CD8-positive, alpha-beta memory T cell (primary cell): ENCODE measurements around the gene AEBP1. TPM values are rescaled to one million over a fixed set of nuclear protein-coding genes. Genes with fewer than 3 reads are reported as not detected.
A peak's percentile ranks its signal among the peaks of the same experiment; 100 is the strongest.

Source experiments
- CTCF ChIA-PET: fragments of 350-600 bp; sonication (Branson Sonifier 250); formaldehyde crosslinking; loops from one replicate; lab custom pipeline; 2021; ENCODE audit warnings: antibody characterized with exemption; lab: Charles Lee
- POLR2A ChIA-PET: fragments of 350-600 bp; sonication (Branson Sonifier 250); formaldehyde crosslinking; loops from one replicate; lab custom pipeline; 2021; ENCODE audit warnings: antibody characterized with exemption; lab: Charles Lee
- DNase-seq, 5 donors: peaks; one replicate each; pipeline versions ENCODE4 v3.0.0 to v3.0.0-alpha.2; 2020 to 2022; ENCODE audit warnings: mixed read lengths in 1 of 5
- H3K27ac ChIP-seq: one replicate; pipeline ENCODE4 v1.7.0; 2013; ENCODE audit warnings: low read depth, mild to moderate bottlenecking, low read length, moderate library complexity
- H3K27me3 ChIP-seq: 2 replicates; pipeline ENCODE4 v1.7.0; 2013; ENCODE audit warnings: low read length, mild to moderate bottlenecking; ENCODE audit not compliant: insufficient read depth, poor library complexity, severe bottlenecking
- H3K36me3 ChIP-seq: 2 replicates; pipeline ENCODE4 v1.7.0; 2013; ENCODE audit warnings: mild to moderate bottlenecking, low read length, moderate library complexity; ENCODE audit not compliant: insufficient read depth
- H3K4me1 ChIP-seq: 2 replicates; pipeline ENCODE4 v1.7.0; 2013; ENCODE audit warnings: mild to moderate bottlenecking, low read length, moderate library complexity; ENCODE audit not compliant: insufficient read depth
- H3K4me3 ChIP-seq: 2 replicates; pipeline ENCODE4 v1.7.0; 2013; ENCODE audit warnings: mild to moderate bottlenecking, low read length
- H3K9me3 ChIP-seq: 2 replicates; pipeline ENCODE4 v1.7.0; 2013; ENCODE audit warnings: mild to moderate bottlenecking, low read length
- H3K27ac Mint-ChIP-seq, 8 donors: one replicate each; pipeline ENCODE4 v1.8.0; 2020 to 2021; ENCODE audit warnings: mixed read lengths in 8 of 8, mild to moderate bottlenecking in 6 of 8, inconsistent platforms in 3 of 8, moderate library complexity in 3 of 8
- H3K27me3 Mint-ChIP-seq, 2 donors: one replicate each; pipeline ENCODE4 v1.8.0; 2020 to 2021; ENCODE audit warnings: mixed read lengths in 2 of 2, mild to moderate bottlenecking in 1 of 2, moderate library complexity in 1 of 2
- H3K36me3 Mint-ChIP-seq, 3 donors: one replicate each; pipeline ENCODE4 v1.8.0; 2020 to 2021; ENCODE audit warnings: mixed read lengths in 3 of 3, inconsistent platforms in 1 of 3, mild to moderate bottlenecking in 1 of 3
- H3K4me1 Mint-ChIP-seq, 3 donors: one replicate each; pipeline ENCODE4 v1.8.0; 2020 to 2021; ENCODE audit warnings: mixed read lengths in 3 of 3, inconsistent platforms in 1 of 3, mild to moderate bottlenecking in 1 of 3
- H3K4me3 Mint-ChIP-seq, 7 donors: one replicate each; pipeline ENCODE4 v1.8.0; 2020 to 2021; ENCODE audit warnings: mixed read lengths in 7 of 7, mild to moderate bottlenecking in 6 of 7, moderate library complexity in 4 of 7, inconsistent platforms in 2 of 7
- H3K9me3 Mint-ChIP-seq, 5 donors: one replicate each; pipeline ENCODE4 v1.8.0; 2020 to 2022; ENCODE audit warnings: mixed read lengths in 5 of 5, mild to moderate bottlenecking in 3 of 5, moderate library complexity in 2 of 5, inconsistent platforms in 1 of 5
- polyA plus RNA-seq: library from polyadenylated mRNA; unstranded; fragments of 300-500 nt; fragmentation: Illumina TruSeq; gene quantifications from one replicate; pipeline ENCODE4 v1.2.3, GENCODE V29; 2021
- total RNA-seq, 2 experiments: library from RNA; stranded (reverse); gene quantifications; one replicate each; pipeline ENCODE4 v1.2.3, GENCODE V29; 2021

The AEBP1 gene
- total and polyA plus RNA-seq, 3 experiments from 2014 or later, result 1.6 to 8.9 (median 8.4) TPM

GRCh38 chr7:44071726-44072363 is 32.3 kb upstream of the AEBP1 start:
- Mint-ChIP-seq H3K9me3 (no peaks in the 10 kb centered on the region), H3K27ac (peak overlapping the region; percentile 54 to 89 (median 72)), H3K36me3 (peaks cover 0 to 52% (median 1%) of the 10 kb centered on the region in 3 donors), H3K4me1 (peaks cover 14 to 22% (median 18%) of the 10 kb centered on the region in 3 donors), H3K27me3 (no peaks in the 10 kb centered on the region), H3K4me3 (no peak overlapping the region)
- Histone ChIP-seq H3K9me3 (no peaks in the 10 kb centered on the region), H3K27ac (no peak overlapping the region), H3K4me3 (no peak overlapping the region), H3K4me1 (peaks cover 3% of the 10 kb centered on the region), H3K27me3 (no peaks in the 10 kb centered on the region), H3K36me3 (peaks cover 16% of the 10 kb centered on the region)
- DNase-seq, result peak in 1 of 5 donors; percentile 8
- ChIA-PET POLR2A (interaction anchor here (1.0 kb wide), 1 partner anchor 9 kb away, joined by 5 read pairs; no protein-coding TSS in a partner anchor), CTCF (interaction anchor here (1.0 kb wide), 1 partner anchor 22 kb away, joined by 3 read pairs; no protein-coding TSS in a partner anchor)

DNA sequence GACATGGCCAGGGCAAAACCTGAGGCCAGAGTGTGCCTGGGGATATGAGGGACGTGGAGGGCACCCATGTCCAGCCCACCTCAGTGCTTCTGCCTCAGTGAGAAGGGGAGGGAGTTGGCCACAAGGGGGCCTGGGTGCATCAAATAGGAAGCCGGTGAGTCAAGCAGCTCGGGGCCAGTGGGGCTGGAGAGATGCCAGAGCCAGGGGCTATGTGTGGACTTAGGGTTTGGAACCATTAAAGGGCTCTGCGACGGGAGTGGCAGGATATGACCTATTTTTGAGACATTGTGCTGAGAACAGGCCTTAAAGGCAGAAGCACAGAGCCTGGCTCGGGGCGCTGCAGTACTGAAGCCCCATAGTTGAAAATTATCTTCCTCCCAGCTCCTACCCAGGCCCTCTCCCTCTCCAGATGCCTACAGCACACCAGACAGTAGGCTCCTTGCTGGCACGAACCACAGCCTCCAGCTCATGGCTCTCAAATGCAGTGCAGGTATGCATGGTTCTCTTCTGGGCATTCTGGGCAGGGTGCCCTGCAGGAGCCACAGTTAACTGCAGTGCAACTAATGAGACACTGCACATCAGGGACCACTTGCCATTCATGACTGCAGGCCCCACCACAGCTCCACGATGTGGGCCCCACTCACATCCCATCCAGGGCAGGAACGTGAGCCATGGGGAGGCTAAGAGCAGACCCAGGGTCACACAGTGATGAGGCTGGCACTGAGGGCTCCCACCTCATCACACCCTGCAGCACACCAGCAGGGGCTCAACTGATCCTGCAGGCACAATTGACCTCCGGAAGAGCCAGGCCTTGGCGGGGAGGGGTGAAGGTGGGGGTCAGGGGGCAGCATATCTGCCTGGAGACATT is 31.5 kb upstream of the AEBP1 start:
- H3K4me1 ChIP-seq, result no peaks in the 10 kb centered on the region
- no peak overlapping the region for H3K4me3 ChIP-seq
- H3K9me3 ChIP-seq, result no peaks in the 10 kb centered on the region
- Mint-ChIP-seq H3K4me1 (peaks cover 13 to 21% (median 18%) of the 10 kb centered on the region in 3 donors), H3K36me3 (peaks cover 0 to 59% (median 2%) of the 10 kb centered on the region in 3 donors), H3K4me3 (no peak overlapping the region), H3K9me3 (no peaks in the 10 kb centered on the region), H3K27ac (peak overlapping the region; percentile 56 to 89 (median 79)), H3K27me3 (no peaks in the 10 kb centered on the region)
- no peak overlapping the region for H3K27ac ChIP-seq
- POLR2A ChIA-PET, result interaction anchor here (1.0 kb wide), 1 partner anchor 9 kb away, joined by 5 read pairs; no protein-coding TSS in a partner anchor
- peaks cover 22% of the 10 kb centered on the region for H3K36me3 ChIP-seq
- no peaks in the 10 kb centered on the region for H3K27me3 ChIP-seq
- CTCF ChIA-PET, result interaction anchor here (1.0 kb wide), 1 partner anchor 22 kb away, joined by 3 read pairs; no protein-coding TSS in a partner anchor
- DNase-seq, result peak; percentile 23 to 58 (median 34)

DNA sequence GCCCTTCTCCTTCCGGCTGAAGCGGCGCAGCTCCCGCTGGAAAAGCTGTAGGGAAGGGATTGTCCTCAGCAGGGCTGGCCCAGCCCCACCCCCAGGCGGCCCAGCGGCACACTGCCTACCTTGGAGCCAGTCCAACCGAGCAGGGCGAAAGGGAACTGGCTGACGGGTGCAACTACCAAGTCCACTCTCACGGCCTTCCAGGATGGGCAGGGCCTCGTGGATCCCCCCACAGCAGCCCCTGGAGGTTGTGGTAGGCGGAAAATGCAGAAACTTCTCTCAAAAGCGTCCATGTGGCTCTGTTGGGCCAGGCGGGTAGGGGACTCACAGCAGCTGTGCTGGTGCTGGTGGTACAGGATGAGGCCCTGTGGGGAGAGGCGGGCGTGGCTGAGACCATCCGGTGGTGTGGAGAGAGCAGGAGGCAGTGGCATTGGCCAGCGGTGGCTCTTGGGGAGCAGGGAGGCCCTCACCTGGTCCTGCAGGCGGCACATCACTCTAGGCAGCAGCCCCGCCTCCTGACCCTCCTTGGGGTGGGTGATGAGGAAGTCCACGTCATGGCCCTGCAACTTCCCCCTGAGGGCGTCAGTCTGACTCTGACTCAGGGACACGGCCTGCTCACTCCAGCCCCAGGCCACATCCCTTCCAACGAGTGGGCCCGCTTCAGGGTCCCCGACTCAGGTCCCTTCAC is 30.3 kb upstream of the AEBP1 start:
- no peaks in the 10 kb centered on the region for H3K9me3 ChIP-seq
- Mint-ChIP-seq H3K36me3 (peaks cover 0 to 71% (median 10%) of the 10 kb centered on the region in 3 donors), H3K4me1 (peaks cover 12 to 31% (median 18%) of the 10 kb centered on the region in 3 donors), H3K9me3 (no peaks in the 10 kb centered on the region), H3K27me3 (no peaks in the 10 kb centered on the region), H3K4me3 (no peak overlapping the region), H3K27ac (peak overlapping the region; percentile 73 to 98 (median 90))
- no peaks in the 10 kb centered on the region for H3K4me1 ChIP-seq
- ChIA-PET CTCF (no interaction called here), POLR2A (no interaction called here)
- peak; percentile 29 to 76 (median 52) for DNase-seq
- H3K27me3 ChIP-seq, result no peaks in the 10 kb centered on the region
- H3K4me3 ChIP-seq, result no peak overlapping the region
- H3K27ac ChIP-seq, result no peak overlapping the region
- peaks cover 34% of the 10 kb centered on the region for H3K36me3 ChIP-seq

DNA sequence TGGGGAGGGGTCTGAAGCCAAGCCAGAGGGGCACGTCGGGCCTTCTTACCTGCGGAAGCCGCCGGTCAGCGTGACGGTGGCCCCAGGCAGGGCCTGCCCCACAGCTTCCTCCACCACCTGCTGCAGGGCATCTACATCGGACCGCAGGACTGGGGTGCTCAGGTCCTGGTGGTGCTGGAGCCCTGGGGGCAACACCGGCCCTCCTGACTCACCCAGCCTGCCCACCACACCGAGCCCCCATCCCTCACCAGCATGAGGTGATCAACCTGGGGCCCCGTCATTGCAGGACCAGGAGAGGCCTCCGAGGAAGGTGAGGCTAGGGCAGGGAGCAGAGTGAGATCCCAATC is 29.8 kb upstream of the AEBP1 start:
- Histone ChIP-seq H3K4me1 (no peaks in the 10 kb centered on the region), H3K36me3 (peaks cover 39% of the 10 kb centered on the region), H3K4me3 (no peak overlapping the region), H3K27ac (no peak overlapping the region), H3K9me3 (no peaks in the 10 kb centered on the region), H3K27me3 (no peaks in the 10 kb centered on the region)
- no peak overlapping the region for H3K4me3 Mint-ChIP-seq
- peak overlapping the region; percentile 50 to 98 (median 90) for H3K27ac Mint-ChIP-seq
- H3K36me3 Mint-ChIP-seq, result peaks cover 0 to 76% (median 10%) of the 10 kb centered on the region in 3 donors
- no peaks in the 10 kb centered on the region for H3K9me3 Mint-ChIP-seq
- H3K4me1 Mint-ChIP-seq, result peaks cover 7 to 31% (median 18%) of the 10 kb centered on the region in 3 donors
- no peaks in the 10 kb centered on the region for H3K27me3 Mint-ChIP-seq
- ChIA-PET POLR2A (no interaction called here), CTCF (no interaction called here)
- no peak for DNase-seq

- ChIA-PET CTCF (no interaction called here), POLR2A (no interaction called here)
- H3K27ac Mint-ChIP-seq, result peak overlapping the region in 5 of 8 donors; percentile 57 to 92 (median 86)
Measured at GRCh38 chr7:44075296-44076075, 28.7 kb upstream of the AEBP1 start.

GRCh38 chr7:44076101-44076895 is 27.8 kb upstream of the AEBP1 start:
- H3K9me3 Mint-ChIP-seq, result no peaks in the 10 kb centered on the region
- H3K27ac Mint-ChIP-seq, result peak overlapping the region in 5 of 8 donors; percentile 40 to 71 (median 48)
- no peaks in the 10 kb centered on the region for H3K27me3 ChIP-seq
- peaks cover 47% of the 10 kb centered on the region for H3K36me3 ChIP-seq
- H3K36me3 Mint-ChIP-seq, result peaks cover 4 to 92% (median 12%) of the 10 kb centered on the region in 3 donors
- ChIA-PET CTCF (no interaction called here), POLR2A (interaction anchor here (0.6 kb wide), 1 partner anchor 9 kb away, joined by 3 read pairs; no protein-coding TSS in a partner anchor)
- peaks cover 14 to 45% (median 25%) of the 10 kb centered on the region in 3 donors for H3K4me1 Mint-ChIP-seq
- H3K4me1 ChIP-seq, result peaks cover 16% of the 10 kb centered on the region
- no peak overlapping the region for H3K4me3 ChIP-seq
- no peak overlapping the region for H3K27ac ChIP-seq
- H3K4me3 Mint-ChIP-seq, result no peak overlapping the region
- no peaks in the 10 kb centered on the region for H3K9me3 ChIP-seq
- peaks cover 0 to 1% of the 10 kb centered on the region in 2 donors for H3K27me3 Mint-ChIP-seq
- DNase-seq, result peak in 1 of 5 donors; percentile 44

More at GRCh38 chr7:44075296-44076075, 28.7 kb upstream of the AEBP1 start:
- peaks cover 47% of the 10 kb centered on the region for H3K36me3 ChIP-seq
- H3K9me3 ChIP-seq, result no peaks in the 10 kb centered on the region
- Mint-ChIP-seq H3K4me1 (peaks cover 7 to 37% (median 18%) of the 10 kb centered on the region in 3 donors), H3K27me3 (peaks cover 0 to 1% of the 10 kb centered on the region in 2 donors), H3K4me3 (peak overlapping the region in 1 of 7 donors; percentile 20), H3K9me3 (no peaks in the 10 kb centered on the region), H3K36me3 (peaks cover 0 to 86% (median 10%) of the 10 kb centered on the region in 3 donors)
- H3K27me3 ChIP-seq, result no peaks in the 10 kb centered on the region
- H3K27ac ChIP-seq, result no peak overlapping the region
- peaks cover 8% of the 10 kb centered on the region for H3K4me1 ChIP-seq
- DNase-seq, result peak in 1 of 5 donors; percentile 35
- H3K4me3 ChIP-seq, result no peak overlapping the region
